Stimulated activated CD8-positive, alpha-beta memory T cell treated with anti-CD3 and anti-CD28 coated beads, Interleukin-2, amount 100 ng/mL, for 48 hours (primary cell): ENCODE results near the gene ATP10B.

Source experiments
- DNase-seq, 2 donors: peaks; one replicate each; pipeline ENCODE4 v3.0.0-alpha.2; 2020; ENCODE audit warnings: low read depth in 2 of 2

The ATP10B gene

GRCh38 chr5:160555581-160555970, 296.4 kb downstream of the ATP10B start:
- DNase-seq: no peak

DNA sequence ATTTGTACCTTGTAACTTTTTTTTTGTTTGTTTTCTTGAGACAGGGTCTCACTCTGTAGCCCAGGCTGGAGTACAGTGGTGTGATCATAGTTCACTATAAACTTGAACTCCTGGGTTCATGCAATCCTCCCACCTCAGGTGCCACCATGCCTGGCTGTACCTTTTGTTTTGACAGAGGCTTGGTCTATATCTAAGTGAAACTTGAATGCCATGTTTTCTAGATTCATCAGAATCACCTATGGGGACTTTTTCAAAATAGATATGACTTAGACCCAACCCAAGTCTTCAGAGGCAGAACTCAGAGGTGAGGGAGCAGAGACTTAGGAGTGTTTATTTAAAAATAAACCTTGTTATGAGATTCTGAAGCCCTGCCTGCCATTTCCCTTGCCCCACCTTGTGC, 301.9 kb downstream of the ATP10B start:
- no peak for DNase-seq

GRCh38 chr5:160548949-160549645, 302.9 kb downstream of the ATP10B start:
- DNase-seq: no peak

DNA sequence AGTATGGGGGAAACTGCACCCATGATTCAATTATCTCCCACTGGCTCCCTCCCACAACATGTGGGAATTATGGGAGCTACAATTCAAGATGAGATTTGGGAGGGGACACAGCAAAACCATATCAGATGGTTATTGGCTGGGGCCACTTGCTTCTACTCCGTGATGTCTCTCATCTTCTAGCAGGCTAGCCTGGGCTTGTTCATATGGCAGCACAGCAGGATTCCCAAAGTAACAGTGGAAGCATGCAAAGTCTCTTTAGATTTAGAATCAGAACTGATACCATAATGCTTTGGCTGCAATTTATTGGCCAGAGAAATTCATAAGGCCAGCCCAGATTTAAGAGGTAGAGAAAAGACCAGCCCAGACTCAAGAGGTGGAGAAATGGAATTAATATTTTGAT, 304.1 kb downstream of the ATP10B start:
- no peak for DNase-seq

GRCh38 chr5:160547061-160547460, 304.9 kb downstream of the ATP10B start:
- no peak for DNase-seq

DNA sequence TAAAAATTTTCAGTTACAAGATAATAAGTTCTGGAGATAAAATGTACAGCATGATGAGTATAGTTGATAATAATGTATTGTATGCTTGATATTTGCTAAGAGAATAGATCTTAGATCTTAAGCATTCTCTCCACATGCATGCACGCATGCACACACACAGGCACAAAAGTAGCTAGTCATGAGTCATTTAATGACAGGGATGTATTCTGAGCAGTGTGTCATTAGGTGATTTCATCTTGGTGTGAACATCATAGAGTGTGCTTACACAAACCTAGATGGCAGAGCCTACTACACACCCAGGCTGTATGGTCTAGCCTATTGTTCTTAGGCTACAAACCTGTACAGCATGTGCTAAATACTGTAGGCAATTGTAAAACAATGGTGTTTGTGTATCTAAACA, 306.2 kb downstream of the ATP10B start:
- DNase-seq: no peak

- DNase-seq: no peak
Observed at GRCh38 chr5:160543395-160543794, 308.6 kb downstream of the ATP10B start.

GRCh38 chr5:160542840-160543239, 309.2 kb downstream of the ATP10B start:
- no peak for DNase-seq

DNA sequence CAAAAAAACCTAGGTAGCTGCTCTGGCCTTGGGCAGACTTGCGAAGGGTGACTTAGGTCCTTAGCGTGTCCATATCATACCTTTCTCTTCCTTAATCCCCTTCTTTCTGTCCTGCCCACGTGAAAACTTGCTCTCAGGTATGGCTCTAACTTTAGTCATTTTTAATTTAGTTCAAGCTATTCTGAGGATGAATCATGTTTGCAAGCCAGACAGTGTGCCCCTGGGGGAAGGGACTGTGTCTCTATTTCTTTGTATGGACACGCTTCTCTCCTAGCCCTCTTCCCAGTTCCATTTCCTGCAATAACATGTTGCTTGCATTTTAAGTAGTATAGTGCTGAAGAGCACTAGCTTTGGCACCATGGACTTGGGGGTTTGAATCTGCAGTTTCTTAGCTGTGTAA, 309.7 kb downstream of the ATP10B start:
- DNase-seq: no peak

DNA sequence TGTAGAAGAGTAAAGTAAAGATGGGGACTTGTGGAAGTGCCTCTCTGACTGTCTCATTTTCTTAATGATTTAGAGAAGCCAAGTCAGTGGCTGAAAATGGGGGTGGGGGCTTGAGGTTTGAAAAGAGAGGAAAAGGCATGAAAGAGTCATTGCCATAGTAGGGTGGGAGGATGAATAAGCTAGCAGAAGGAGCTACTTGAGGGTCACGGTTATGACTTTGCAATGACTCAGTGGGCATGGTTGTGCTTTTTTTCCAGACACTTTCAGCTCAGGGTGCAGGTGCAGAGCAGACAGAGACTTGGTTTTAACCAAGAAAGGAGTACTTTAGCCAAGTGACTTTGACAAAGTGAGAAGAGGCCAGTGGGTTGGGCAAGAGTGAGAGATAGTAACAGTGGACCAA, 312.6 kb downstream of the ATP10B start:
- DNase-seq: peak; percentile 23 to 58

GRCh38 chr5:160537940-160538339, 314.1 kb downstream of the ATP10B start:
- DNase-seq: no peak

- DNase-seq: no peak
Observed at GRCh38 chr5:160537116-160537515, 314.9 kb downstream of the ATP10B start.

- DNase-seq: no peak
Observed at GRCh38 chr5:160534914-160535313, 317.1 kb downstream of the ATP10B start.

DNA sequence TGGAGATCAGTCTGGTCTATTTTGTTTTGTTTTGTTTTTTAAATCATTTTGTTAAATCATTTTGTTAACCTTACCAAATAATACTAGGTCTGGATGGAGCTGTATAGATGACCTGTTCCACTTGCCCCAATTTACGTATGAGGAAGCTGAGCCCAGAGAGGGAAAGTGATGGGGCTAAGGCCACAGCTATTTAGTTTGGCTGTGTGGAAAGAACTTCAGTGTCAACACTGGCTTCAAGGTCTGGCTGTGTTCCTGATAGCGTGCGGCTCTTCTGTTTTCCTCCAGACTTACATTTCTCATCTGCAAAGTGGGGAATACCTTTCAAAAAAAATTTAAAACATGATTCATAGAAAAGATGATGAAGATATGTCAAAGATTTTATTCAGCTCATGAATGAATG, 317.9 kb downstream of the ATP10B start:
- no peak for DNase-seq

- no peak for DNase-seq
Observed at GRCh38 chr5:160525471-160526261, 326.3 kb downstream of the ATP10B start.

DNA sequence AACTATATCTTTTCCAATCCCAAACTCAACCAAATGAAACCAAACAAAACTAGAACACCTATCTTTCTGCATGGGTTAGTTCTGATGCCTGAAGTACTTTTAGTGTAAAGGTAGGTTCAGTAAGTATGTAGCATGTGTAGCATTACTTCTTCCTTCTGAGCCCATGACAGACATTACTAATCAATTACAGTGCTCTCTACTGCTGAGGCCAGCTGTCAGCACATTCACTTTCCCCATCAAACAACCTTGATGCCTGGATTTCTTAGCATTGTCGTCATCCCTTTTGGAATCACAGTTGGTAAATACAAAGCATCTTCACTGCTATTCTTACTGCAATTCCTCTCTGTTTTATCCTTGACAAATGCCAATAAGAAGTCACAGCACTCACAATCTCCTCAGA, 327.2 kb downstream of the ATP10B start:
- DNase-seq: no peak

- no peak for DNase-seq
Observed at GRCh38 chr5:160523502-160524163, 328.4 kb downstream of the ATP10B start.

DNA sequence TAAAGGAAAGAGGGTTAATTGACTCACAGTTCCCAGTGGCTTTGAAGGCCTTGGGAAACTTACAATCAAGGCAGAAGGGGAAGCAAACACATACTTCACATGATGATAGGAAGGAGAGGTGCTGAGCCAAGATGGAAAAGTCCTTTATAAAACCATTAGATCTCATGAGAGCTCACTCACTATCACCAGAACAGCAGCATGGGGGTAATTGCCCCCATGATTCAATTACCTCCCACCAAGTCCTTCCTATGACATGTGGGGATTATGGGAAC, 330.7 kb downstream of the ATP10B start:
- DNase-seq: no peak

DNA sequence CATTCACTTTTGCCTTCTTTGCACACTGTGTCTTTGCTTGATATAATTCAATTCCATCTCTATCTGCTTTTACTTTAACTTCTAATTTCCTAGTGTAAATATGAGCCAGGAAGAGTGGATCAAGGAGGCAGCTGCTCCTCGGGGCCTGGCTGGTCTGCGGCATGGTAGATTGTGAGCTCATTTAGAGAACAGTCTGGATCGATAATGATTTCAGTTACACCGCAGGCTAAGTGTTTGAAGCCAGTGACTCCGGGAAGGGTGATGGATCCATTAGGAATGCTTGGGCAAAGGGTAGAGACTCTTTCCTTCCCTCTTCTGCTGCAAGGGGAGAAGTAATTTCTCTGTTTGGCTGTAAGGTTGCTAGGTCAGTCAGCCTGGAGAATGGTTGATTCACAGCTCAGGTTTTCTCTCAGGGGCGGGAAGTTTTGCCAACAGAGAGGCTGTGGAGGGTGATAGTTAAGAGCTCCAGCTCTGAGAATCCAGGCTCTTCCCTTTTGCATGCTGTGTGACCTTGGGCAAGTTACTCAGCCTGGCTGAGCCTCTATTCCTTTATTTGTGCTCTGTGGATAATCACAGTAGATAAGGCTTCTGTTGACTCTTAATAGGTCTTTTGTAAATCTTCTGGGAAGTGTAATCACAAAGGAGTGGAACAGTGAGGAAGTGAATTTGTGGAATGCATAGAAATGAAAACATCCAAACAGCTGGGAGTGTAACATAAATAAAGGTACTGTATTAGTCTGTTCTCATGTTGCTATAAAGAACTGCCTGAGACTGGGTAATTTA, 331.2 kb downstream of the ATP10B start:
- no peak for DNase-seq

DNA sequence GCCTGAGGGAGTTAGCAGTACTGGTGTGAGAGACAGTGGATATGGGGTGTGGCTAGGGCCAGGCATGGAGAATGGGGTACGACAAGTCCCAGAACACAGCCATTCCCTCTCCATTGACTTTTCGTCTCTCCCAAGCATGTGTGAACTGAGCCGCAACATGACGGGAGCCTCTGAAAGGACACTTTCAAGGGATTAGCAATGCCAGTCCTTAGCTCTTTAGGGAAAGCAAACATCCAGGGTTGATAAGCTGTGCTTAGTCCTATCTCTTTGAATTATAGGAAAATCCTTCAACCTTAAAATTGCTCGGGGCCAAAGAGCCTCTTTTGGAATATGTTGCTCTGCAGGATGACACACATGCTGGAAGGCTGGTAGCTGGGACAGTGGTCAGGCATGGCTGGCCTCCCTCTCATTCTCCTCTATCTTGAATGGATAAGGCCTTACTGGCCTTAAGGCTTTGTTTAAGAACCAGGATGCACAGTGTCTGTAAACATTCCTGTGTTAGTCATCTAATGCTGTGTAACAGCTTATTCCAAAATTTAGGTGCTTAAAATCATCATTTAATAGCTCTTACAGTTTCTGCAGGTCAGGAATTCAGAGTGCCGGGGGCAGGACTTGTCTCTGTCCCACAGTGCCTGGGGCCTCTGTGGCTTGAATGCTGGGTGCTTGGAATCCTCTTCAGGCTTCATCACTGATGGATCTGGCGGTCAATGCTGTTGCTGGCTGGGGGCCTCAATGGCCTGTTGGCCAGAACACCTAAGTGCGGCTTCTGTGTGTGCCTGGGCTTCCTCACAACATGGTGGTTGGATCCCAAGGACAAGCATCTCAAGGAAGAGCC, 335.1 kb downstream of the ATP10B start:
- DNase-seq: no peak

- no peak for DNase-seq
Observed at GRCh38 chr5:160514866-160515265, 337.1 kb downstream of the ATP10B start.
